HCT116 (cell line): Measurements from ENCODE around the gene SEC61A2. TPM values are rescaled to one million over a fixed set of nuclear protein-coding genes. Genes with fewer than 3 reads are reported as not detected.

Experiments used
- ATAC-seq: fragments of 200-7000 bp; cut with Tn5 transposase; 2 replicates; pipeline ENCODE4 v1.9.1; 2020; ENCODE audit warnings: mild to moderate bottlenecking, moderate library complexity
- BruUV-seq: library from RNA; stranded (reverse); fragments of 400-500 nt; replicated peaks from 2 replicates; lab custom pipeline; 2021; lab: Mats Ljungman, UMichigan
- CTCF ChIA-PET: fragments of 300-600 bp; sonication (Branson Sonifier 250); formaldehyde crosslinking; loops from one replicate; lab custom pipeline; 2021; ENCODE audit warnings: antibody characterized with exemption; lab: Charles Lee
- POLR2A ChIA-PET: fragments of 300-600, 350-600 bp; sonication (Branson Sonifier 250); formaldehyde crosslinking; loops from one replicate; lab custom pipeline; 2021; ENCODE audit warnings: antibody characterized with exemption; lab: Charles Lee
- RAD21 ChIA-PET, 2 experiments: fragments of 300-600 bp; sonication (Branson Sonifier 250); formaldehyde crosslinking; loops; one replicate each; lab custom pipeline; 2023; ENCODE audit warnings: low total read pairs in 2 of 2; ENCODE audit not compliant: uncharacterized antibody in 2 of 2, unreplicated experiment in 2 of 2, low non-redundant PET in 1 of 2; lab: Charles Lee
- DNase-seq: peaks from one replicate; pipeline ENCODE4 v3.0.0-alpha.2; 2010; ENCODE audit warnings: low read depth, low spot score
- H2AFZ ChIP-seq: fragments of 200-600 bp; shearing (Covaris generic), sonication (generic); 2 replicates; pipeline ENCODE4 v1.6.1; 2017; ENCODE audit warnings: low read depth, mixed run types, mixed read lengths, antibody characterized with exemption, low read length; ENCODE audit not compliant: poor library complexity, severe bottlenecking
- H3K27ac ChIP-seq: 2 replicates; pipeline ENCODE4 v1.5.1; 2012; ENCODE audit warnings: low read depth, low read length
- H3K27me3 ChIP-seq: fragments of 200-600 bp; sonication (generic); 2 replicates; pipeline ENCODE4 v1.6.1; 2016; ENCODE audit warnings: mixed run types, low read length, mixed read lengths; ENCODE audit not compliant: insufficient read depth
- H3K36me3 ChIP-seq, 2 experiments: fragments of 200-500 bp in 1 of 2; fragments of 200-600 bp in 1 of 2; sonication (Bioruptor generic) in 1 of 2; sonication (generic) in 1 of 2; 2 replicates each; pipeline versions ENCODE4 v1.5.1 to v1.6.1; 2014 to 2016; ENCODE audit warnings: low read length in 2 of 2, inconsistent platforms in 1 of 2, mixed read lengths in 1 of 2, mixed run types in 1 of 2; ENCODE audit not compliant: insufficient read depth in 2 of 2, control insufficient read depth in 1 of 2
- H3K4me1 ChIP-seq, 2 experiments: fragments of 200-600 bp in 1 of 2; sonication (generic) in 1 of 2; 2 replicates each; pipeline versions ENCODE4 v1.5.1 to v1.6.1; 2012 to 2017; ENCODE audit warnings: low read length in 2 of 2, inconsistent platforms in 1 of 2, mild to moderate bottlenecking in 1 of 2, mixed read lengths in 1 of 2, mixed run types in 1 of 2, moderate library complexity in 1 of 2; ENCODE audit not compliant: insufficient read depth in 2 of 2, control insufficient read depth in 1 of 2
- H3K4me2 ChIP-seq: fragments of 200-600 bp; sonication (generic); 2 replicates; pipeline ENCODE4 v1.6.1; 2017; ENCODE audit warnings: mixed run types, low read length, mixed read lengths
- H3K4me3 ChIP-seq, 2 experiments: fragments of 200-600 bp in 1 of 2; sonication (generic) in 1 of 2; replicated peaks in 1 of 2; 2 replicates each; pipeline ENCODE4 v1.5.1; 2011 to 2016; ENCODE audit warnings: low read length in 2 of 2, control low read depth in 1 of 2, low read depth in 1 of 2, mild to moderate bottlenecking in 1 of 2, mixed read lengths in 1 of 2, mixed run types in 1 of 2
- H3K79me2 ChIP-seq: fragments of 200-600 bp; sonication (generic); 2 replicates; pipeline ENCODE4 v1.6.1; 2017; ENCODE audit warnings: mild to moderate bottlenecking, mixed run types, low read length, moderate library complexity, mixed read lengths; ENCODE audit not compliant: insufficient read depth
- H3K9ac ChIP-seq: fragments of 200-600 bp; sonication (generic); 2 replicates; pipeline ENCODE4 v1.6.1; 2016; ENCODE audit warnings: low read length, mixed read lengths
- H3K9me2 ChIP-seq: fragments of 200-600 bp; sonication (generic), shearing (Covaris generic); 2 replicates; pipeline ENCODE4 v1.6.1; 2017; ENCODE audit warnings: mixed run types, mild to moderate bottlenecking, moderate library complexity; ENCODE audit not compliant: insufficient read depth
- H3K9me3 ChIP-seq, 2 experiments: fragments of 200-500 bp in 1 of 2; fragments of 200-600 bp in 1 of 2; sonication (Bioruptor generic) in 1 of 2; sonication (generic) in 1 of 2; 2 replicates each; pipeline ENCODE4 v1.6.1; 2014 to 2017; ENCODE audit warnings: low read length in 2 of 2, mixed read lengths in 2 of 2, inconsistent platforms in 1 of 2, low read depth in 1 of 2, mild to moderate bottlenecking in 1 of 2, mixed run types in 1 of 2, moderate library complexity in 1 of 2; ENCODE audit not compliant: control insufficient read depth in 1 of 2, insufficient read depth in 1 of 2
- H4K20me1 ChIP-seq: fragments of 200-600 bp; sonication (generic), shearing (Covaris generic); 2 replicates; pipeline ENCODE4 v1.6.1; 2017; ENCODE audit warnings: mixed run types, mild to moderate bottlenecking, moderate library complexity; ENCODE audit not compliant: insufficient read depth
- ATF3 ChIP-seq: IDR thresholded peaks from 2 replicates; pipeline ENCODE4 v1.6.1; 2012
- CBX3 ChIP-seq: IDR thresholded peaks from 2 replicates; pipeline ENCODE4 v1.6.1; 2012; ENCODE audit warnings: low read depth
- CEBPB ChIP-seq: IDR thresholded peaks from 2 replicates; pipeline ENCODE4 v1.6.1; 2012; ENCODE audit warnings: low read depth
- EGR1 ChIP-seq: IDR thresholded peaks from 2 replicates; pipeline ENCODE4 v1.6.1; 2012; ENCODE audit warnings: low read depth
- EZH2 ChIP-seq: fragments of 200-600 bp; sonication (generic); IDR thresholded peaks from 2 replicates; pipeline ENCODE4 v1.6.1; 2017; ENCODE audit warnings: antibody characterized with exemption, mixed run types
- EZH2phosphoT487 ChIP-seq: fragments of 200-600 bp; IDR thresholded peaks from 2 replicates; pipeline ENCODE4 v1.6.1; 2018; ENCODE audit warnings: antibody characterized with exemption, borderline replicate concordance
- FOSL1 ChIP-seq: IDR thresholded peaks from 2 replicates; pipeline ENCODE4 v1.6.1; 2012; ENCODE audit warnings: low read depth
- JUND ChIP-seq: IDR thresholded peaks from 2 replicates; pipeline ENCODE4 v1.6.1; 2012
- POLR2A ChIP-seq: IDR thresholded peaks from 2 replicates; pipeline ENCODE4 v1.7.0; 2011; ENCODE audit warnings: borderline replicate concordance; ENCODE audit not compliant: insufficient read depth, insufficient read length; ENCODE audit errors: extremely low read depth
- RAD21 ChIP-seq: IDR thresholded peaks from 2 replicates; pipeline ENCODE4 v1.6.1; 2012; ENCODE audit warnings: low read depth, mild to moderate bottlenecking
- SIN3A ChIP-seq: IDR thresholded peaks from 2 replicates; pipeline ENCODE4 v1.6.1; 2012; ENCODE audit warnings: low read depth
- SP1 ChIP-seq: IDR thresholded peaks from 2 replicates; pipeline ENCODE4 v1.6.1; 2012; ENCODE audit warnings: low read depth
- SRF ChIP-seq: IDR thresholded peaks from 2 replicates; pipeline ENCODE4 v1.6.1; 2012; ENCODE audit warnings: low read depth
- YY1 ChIP-seq: IDR thresholded peaks from 2 replicates; pipeline ENCODE4 v1.6.1; 2011; ENCODE audit warnings: low read length, low read depth, moderate library complexity, mild to moderate bottlenecking; ENCODE audit not compliant: insufficient replicate concordance; ENCODE audit errors: extremely low read depth
- ZBTB33 ChIP-seq: IDR thresholded peaks from 2 replicates; pipeline ENCODE4 v1.6.1; 2011; ENCODE audit warnings: mild to moderate bottlenecking, low read length, moderate library complexity; ENCODE audit not compliant: insufficient replicate concordance; ENCODE audit errors: extremely low read depth
- ZFX ChIP-seq: fragments of 450-650 bp; IDR thresholded peaks from 2 replicates; pipeline ENCODE4 v1.6.1; 2017
- ZNF274 ChIP-seq: fragments of 200-500 bp; sonication (Bioruptor generic); IDR thresholded peaks from 2 replicates; pipeline ENCODE4 v1.6.1; 2014; ENCODE audit warnings: mild to moderate bottlenecking, low read depth, low read length, inconsistent platforms
- intact Hi-C: fragments of 100-400 bp; cut with micrococcal nuclease; formaldehyde crosslinking; loops from 2 replicates; pipeline ENCODE4 v1.10.0; 2022
- total RNA-seq: library from RNA; stranded (reverse); gene quantifications from one replicate; pipeline ENCODE4 v1.2.1, GENCODE V29; 2021; ENCODE audit not compliant: unreplicated experiment
- TF ChIP-seq, protein P1 (sequence below), 3 experiments: fragments of 200-600 bp in 1 of 3; sonication (generic) in 1 of 3; IDR thresholded peaks in 2 of 3; conservative IDR thresholded peaks in 1 of 3; 2 replicates each; pipeline ENCODE4 v1.5.1; 2012 to 2017; ENCODE audit warnings: low read depth in 2 of 3, low read length in 2 of 3, antibody characterized with exemption in 1 of 3, borderline replicate concordance in 1 of 3, control low read depth in 1 of 3, mild to moderate bottlenecking in 1 of 3, mixed read lengths in 1 of 3, mixed run types in 1 of 3, moderate library complexity in 1 of 3; ENCODE audit not compliant: insufficient read depth in 1 of 3
- TF ChIP-seq, protein P2 (sequence below): IDR thresholded peaks from 2 replicates; pipeline ENCODE4 v1.6.1; 2012
- TF ChIP-seq, protein P3 (sequence below): IDR thresholded peaks from 2 replicates; pipeline ENCODE4 v1.6.1; 2012; ENCODE audit warnings: low read depth

SEC61A2 gene
- total RNA-seq, 1 experiment from 2014 or later, result 10.0 TPM

GRCh38 chr10:12207114-12207513 is 77.6 kb downstream of the SEC61A2 start:
- POLR2A ChIA-PET, result no interaction called here
- RAD21 ChIA-PET, result no interaction called here
- Histone ChIP-seq H3K4me2 (no peak overlapping the region), H4K20me1 (peaks cover 4% of the 10 kb centered on the region; the same call in 1 of the 2 replicates), H3K4me3 (no peak overlapping the region), H3K4me1 (no peaks in the 10 kb centered on the region), H3K79me2 (peaks cover 96% of the 10 kb centered on the region), H3K9me2 (no peaks in the 10 kb centered on the region), H2AFZ (no peak overlapping the region), H3K9me3 (no peaks in the 10 kb centered on the region), H3K27me3 (no peaks in the 10 kb centered on the region), H3K36me3 (peaks cover 32 to 46% of the 10 kb centered on the region in 2 experiments), H3K9ac (no peak overlapping the region), H3K27ac (no peak overlapping the region)
- no TSS peak for BruUV-seq
- intact Hi-C loops, result no loop called here
- DNase-seq (no peak), ATAC-seq (no peak)
- CTCF ChIA-PET, result no interaction called here
- TF ChIP-seq POLR2A, result no peak
- no peak for TF ChIP-seq CBX3
- TF ChIP-seq CEBPB, result no peak
- TF ChIP-seq ZFX, result no peak
- TF ChIP-seq SP1, result no peak
- TF ChIP-seq, protein P1, sequence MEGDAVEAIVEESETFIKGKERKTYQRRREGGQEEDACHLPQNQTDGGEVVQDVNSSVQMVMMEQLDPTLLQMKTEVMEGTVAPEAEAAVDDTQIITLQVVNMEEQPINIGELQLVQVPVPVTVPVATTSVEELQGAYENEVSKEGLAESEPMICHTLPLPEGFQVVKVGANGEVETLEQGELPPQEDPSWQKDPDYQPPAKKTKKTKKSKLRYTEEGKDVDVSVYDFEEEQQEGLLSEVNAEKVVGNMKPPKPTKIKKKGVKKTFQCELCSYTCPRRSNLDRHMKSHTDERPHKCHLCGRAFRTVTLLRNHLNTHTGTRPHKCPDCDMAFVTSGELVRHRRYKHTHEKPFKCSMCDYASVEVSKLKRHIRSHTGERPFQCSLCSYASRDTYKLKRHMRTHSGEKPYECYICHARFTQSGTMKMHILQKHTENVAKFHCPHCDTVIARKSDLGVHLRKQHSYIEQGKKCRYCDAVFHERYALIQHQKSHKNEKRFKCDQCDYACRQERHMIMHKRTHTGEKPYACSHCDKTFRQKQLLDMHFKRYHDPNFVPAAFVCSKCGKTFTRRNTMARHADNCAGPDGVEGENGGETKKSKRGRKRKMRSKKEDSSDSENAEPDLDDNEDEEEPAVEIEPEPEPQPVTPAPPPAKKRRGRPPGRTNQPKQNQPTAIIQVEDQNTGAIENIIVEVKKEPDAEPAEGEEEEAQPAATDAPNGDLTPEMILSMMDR (IDR thresholded peaks at IDR 0.05 in 2 of 3, conservative IDR thresholded peaks at IDR 0.05 in 1 of 3; ENCODE audit: borderline replicate concordance in 1 of 3, insufficient read depth in 1 of 3, low read depth in 2 of 3, low read length in 2 of 3), result no peak
- no peak for TF ChIP-seq JUND
- TF ChIP-seq YY1, result no peak
- TF ChIP-seq EZH2, result no peak
- TF ChIP-seq, protein P2, sequence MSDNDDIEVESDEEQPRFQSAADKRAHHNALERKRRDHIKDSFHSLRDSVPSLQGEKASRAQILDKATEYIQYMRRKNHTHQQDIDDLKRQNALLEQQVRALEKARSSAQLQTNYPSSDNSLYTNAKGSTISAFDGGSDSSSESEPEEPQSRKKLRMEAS, result no peak
- no peak for TF ChIP-seq EZH2phosphoT487
- no peak for TF ChIP-seq RAD21
- TF ChIP-seq SRF, result no peak
- TF ChIP-seq, protein P3, sequence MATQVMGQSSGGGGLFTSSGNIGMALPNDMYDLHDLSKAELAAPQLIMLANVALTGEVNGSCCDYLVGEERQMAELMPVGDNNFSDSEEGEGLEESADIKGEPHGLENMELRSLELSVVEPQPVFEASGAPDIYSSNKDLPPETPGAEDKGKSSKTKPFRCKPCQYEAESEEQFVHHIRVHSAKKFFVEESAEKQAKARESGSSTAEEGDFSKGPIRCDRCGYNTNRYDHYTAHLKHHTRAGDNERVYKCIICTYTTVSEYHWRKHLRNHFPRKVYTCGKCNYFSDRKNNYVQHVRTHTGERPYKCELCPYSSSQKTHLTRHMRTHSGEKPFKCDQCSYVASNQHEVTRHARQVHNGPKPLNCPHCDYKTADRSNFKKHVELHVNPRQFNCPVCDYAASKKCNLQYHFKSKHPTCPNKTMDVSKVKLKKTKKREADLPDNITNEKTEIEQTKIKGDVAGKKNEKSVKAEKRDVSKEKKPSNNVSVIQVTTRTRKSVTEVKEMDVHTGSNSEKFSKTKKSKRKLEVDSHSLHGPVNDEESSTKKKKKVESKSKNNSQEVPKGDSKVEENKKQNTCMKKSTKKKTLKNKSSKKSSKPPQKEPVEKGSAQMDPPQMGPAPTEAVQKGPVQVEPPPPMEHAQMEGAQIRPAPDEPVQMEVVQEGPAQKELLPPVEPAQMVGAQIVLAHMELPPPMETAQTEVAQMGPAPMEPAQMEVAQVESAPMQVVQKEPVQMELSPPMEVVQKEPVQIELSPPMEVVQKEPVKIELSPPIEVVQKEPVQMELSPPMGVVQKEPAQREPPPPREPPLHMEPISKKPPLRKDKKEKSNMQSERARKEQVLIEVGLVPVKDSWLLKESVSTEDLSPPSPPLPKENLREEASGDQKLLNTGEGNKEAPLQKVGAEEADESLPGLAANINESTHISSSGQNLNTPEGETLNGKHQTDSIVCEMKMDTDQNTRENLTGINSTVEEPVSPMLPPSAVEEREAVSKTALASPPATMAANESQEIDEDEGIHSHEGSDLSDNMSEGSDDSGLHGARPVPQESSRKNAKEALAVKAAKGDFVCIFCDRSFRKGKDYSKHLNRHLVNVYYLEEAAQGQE, result no peak
- no peak for TF ChIP-seq FOSL1
- no peak for TF ChIP-seq ATF3
- no peak for TF ChIP-seq ZNF274
- TF ChIP-seq SIN3A, result no peak
- TF ChIP-seq EGR1, result no peak
- TF ChIP-seq ZBTB33, result no peak
- TF ChIP-seq, all 23 proteins: peak for 0
